SJSA1 (cell line): ENCODE data around the gene KIF21B. TPM values are rescaled to one million over a fixed set of nuclear protein-coding genes. Genes with fewer than 3 reads are reported as not detected.
"Not testable (repeated sequence)": the region's sequence is repeated elsewhere in the genome, so short reads cannot be mapped to it uniquely, and the experiment has no call there.

Experiments used
- DNase-seq, 2 experiments: peaks; one replicate each; pipeline ENCODE4 v3.0.0-alpha.2; 2015 to 2020; ENCODE audit warnings: low spot score in 2 of 2, low read depth in 1 of 2
- H3K27ac ChIP-seq: fragments of 250-450 bp; sonication (Bioruptor Pico); 2 replicates; pipeline ENCODE4 v1.5.1; 2020; ENCODE audit warnings: mild to moderate bottlenecking, moderate library complexity
- H3K27me3 ChIP-seq: fragments of 250-450 bp; sonication (Bioruptor Pico); replicated peaks from 2 replicates; pipeline ENCODE4 v1.5.1; 2020; ENCODE audit warnings: mild to moderate bottlenecking, moderate library complexity
- H3K36me3 ChIP-seq: fragments of 250-450 bp; sonication (Bioruptor Pico); 2 replicates; pipeline ENCODE4 v1.5.1; 2020; ENCODE audit warnings: mild to moderate bottlenecking
- H3K4me1 ChIP-seq: fragments of 250-450 bp; sonication (Bioruptor Pico); replicated peaks from 2 replicates; pipeline ENCODE4 v1.6.1; 2021; ENCODE audit warnings: mild to moderate bottlenecking
- H3K4me3 ChIP-seq: fragments of 250-450 bp; sonication (Bioruptor Pico); 2 replicates; pipeline ENCODE4 v1.5.1; 2020; ENCODE audit warnings: mild to moderate bottlenecking
- H3K9me3 ChIP-seq: fragments of 250-450 bp; sonication (Bioruptor Pico); replicated peaks from 2 replicates; pipeline ENCODE4 v1.5.1; 2020; ENCODE audit warnings: mild to moderate bottlenecking
- total RNA-seq: library from RNA; depleted of rRNA; stranded (reverse); fragments of >200 nt; shearing (Covaris generic); gene quantifications from 2 replicates; pipeline ENCODE4 v1.2.3, GENCODE V29; 2014; rRNA removed

KIF21B gene
- total RNA-seq, 1 experiment from 2014 or later, result 1.7 TPM

DNA sequence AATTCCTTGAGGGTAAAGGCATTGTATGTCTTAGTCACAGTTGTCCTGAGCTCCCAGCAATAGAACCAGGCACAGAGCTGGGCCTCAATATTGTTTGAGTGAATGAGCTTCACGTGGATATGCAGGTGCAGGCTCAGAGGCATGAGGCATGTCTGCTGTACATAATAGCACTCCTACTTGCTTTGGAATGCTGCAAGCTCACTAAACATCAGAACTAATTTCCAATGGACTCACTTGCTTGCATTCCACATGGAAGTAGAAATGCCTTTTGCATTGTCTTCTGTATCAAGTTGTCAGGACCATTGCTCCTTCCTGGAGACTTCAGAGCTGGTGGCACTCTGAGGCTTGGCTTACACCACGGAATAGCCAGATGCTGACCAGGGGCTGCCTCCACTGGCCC lies 91.7 kb downstream of the KIF21B start:
- Histone ChIP-seq H3K9me3 (no peaks in the 10 kb centered on the region), H3K36me3 (no peaks in the 10 kb centered on the region), H3K4me3 (no peak overlapping the region), H3K27me3 (no peaks in the 10 kb centered on the region), H3K4me1 (no peaks in the 10 kb centered on the region), H3K27ac (no peak overlapping the region)
- no peak for DNase-seq

DNA sequence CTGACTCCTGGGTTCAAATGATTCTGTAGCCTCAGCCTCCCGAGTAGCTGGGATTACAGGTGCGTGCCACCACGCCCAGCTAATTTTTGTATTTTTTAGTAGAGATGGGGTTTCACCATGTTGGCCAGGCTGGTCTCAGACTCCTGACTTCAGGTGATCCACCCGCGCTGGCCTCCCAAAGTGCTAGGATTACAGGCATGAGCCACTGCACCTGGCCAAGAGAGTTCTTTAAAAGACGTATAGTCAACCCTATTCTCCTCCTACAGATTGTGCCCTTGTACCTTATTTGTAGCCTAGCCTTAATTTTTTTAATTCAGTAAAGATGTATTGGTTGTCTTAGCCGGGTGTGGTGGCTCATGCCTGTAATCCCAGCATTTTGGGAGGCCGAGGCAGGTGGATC lies 93.2 kb downstream of the KIF21B start:
- not testable (repeated sequence) for H3K9me3 ChIP-seq, H3K27ac ChIP-seq, H3K27me3 ChIP-seq, H3K36me3 ChIP-seq, DNase-seq, H3K4me3 ChIP-seq, H3K4me1 ChIP-seq

DNA sequence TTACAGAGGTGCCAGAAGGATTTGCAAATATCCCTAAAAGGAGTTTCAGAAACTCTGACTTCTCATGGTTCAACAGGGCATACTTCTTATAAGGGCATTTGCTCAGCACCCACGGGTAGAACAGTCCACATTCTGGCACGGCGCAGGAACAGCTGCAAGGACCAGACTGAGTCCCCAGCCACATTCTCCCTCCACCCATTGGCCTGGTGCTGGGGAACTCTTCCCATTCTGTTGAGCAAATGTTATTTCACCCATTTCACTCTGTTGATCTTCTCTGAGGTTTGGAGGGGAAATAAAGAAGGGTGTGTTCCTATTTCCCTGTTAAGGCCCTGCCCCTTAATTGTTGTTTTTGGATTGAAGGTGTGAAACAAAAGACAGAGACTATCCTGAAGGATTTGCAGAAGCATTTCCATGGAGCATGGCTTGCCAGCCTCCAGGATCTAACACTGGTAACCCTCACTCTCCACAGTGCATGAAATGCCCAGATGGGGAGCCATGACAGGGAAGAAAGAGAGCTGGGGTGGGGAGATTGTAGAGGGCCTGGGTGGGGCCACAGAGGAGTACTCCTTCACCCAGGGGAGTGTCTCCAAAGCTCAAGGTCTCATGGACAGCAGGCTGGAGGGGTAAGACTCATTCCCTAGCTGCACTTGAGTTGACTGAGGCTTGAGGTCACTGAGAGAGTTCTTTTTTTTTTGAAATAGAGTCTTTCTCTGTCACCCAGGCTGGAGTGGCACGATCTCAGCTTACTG lies 93.8 kb downstream of the KIF21B start:
- DNase-seq, result no peak
- H3K4me1 ChIP-seq, result no peaks in the 10 kb centered on the region
- H3K36me3 ChIP-seq, result no peaks in the 10 kb centered on the region
- no peak overlapping the region for H3K4me3 ChIP-seq
- no peak overlapping the region for H3K27ac ChIP-seq
- H3K9me3 ChIP-seq, result no peaks in the 10 kb centered on the region
- no peaks in the 10 kb centered on the region for H3K27me3 ChIP-seq

DNA sequence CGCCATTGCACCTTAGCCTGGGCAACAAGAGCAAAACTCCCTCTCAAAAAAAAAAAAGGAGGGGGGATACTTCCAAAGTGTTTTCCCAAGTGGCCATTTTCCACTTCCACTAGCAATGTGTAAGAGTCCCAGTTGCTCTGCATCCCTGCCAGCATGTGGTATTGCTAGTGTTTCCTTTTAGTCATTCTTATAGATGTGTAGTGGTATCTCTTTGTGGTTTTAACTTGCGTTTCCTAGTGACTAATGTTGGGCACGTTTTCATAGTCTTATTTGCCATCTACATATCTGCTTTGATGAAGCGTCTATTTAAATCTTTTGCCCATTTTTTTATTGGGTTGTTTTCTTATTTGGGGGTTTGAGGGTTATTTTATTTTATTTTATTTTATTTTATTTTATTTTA lies 97.7 kb downstream of the KIF21B start:
- no peak for DNase-seq
- Histone ChIP-seq H3K4me3 (no peak overlapping the region), H3K9me3 (no peaks in the 10 kb centered on the region), H3K27ac (no peak overlapping the region), H3K27me3 (no peaks in the 10 kb centered on the region), H3K4me1 (peaks cover 9% of the 10 kb centered on the region; the same call in 1 of the 2 replicates), H3K36me3 (no peaks in the 10 kb centered on the region)

DNA sequence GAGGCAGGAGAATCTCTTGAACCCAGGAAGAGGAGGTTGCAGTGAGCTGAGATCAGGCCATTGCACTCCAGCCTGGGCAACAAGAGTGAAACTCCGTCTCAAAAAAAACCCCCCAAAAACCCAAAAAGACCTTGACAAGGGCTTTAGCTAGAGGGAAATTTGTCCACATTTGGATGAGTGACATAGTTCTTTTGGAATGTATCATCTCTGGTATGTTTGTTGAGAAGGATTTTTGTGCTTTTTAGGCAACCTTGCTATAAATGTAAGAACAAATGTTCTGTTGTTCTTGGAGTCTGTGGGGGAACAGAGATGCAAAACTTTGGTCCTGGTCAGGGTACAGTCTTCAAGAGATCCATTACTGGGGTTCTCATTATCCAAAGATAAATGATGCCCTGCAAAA lies 99.9 kb downstream of the KIF21B start:
- no peaks in the 10 kb centered on the region for H3K27me3 ChIP-seq
- H3K4me1 ChIP-seq, result peaks cover 9% of the 10 kb centered on the region; the same call in 1 of the 2 replicates
- H3K9me3 ChIP-seq, result no peaks in the 10 kb centered on the region
- no peak overlapping the region for H3K4me3 ChIP-seq
- no peak overlapping the region for H3K27ac ChIP-seq
- H3K36me3 ChIP-seq, result no peaks in the 10 kb centered on the region
- peak in 1 of 2 experiments; percentile 15 for DNase-seq

DNA sequence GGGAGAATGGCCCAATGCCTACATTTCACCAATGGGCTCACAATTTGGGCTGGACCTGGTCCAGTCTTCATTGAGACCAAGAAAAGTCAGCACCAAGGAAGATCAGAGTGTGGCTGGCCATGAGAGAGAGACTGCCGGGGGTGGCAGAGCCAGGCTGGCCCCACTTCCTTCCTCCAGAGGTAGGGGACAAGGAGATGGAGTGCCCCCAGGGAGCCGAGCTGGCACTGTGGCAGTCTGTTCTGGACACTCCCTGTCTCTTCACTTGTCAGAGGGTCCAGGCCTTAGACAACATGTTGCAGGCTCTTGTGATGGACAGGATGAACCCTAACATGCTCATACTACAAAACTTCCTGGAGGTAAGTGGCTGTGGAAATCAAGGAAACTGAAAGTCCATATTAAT lies 101.1 kb downstream of the KIF21B start:
- Histone ChIP-seq H3K36me3 (no peaks in the 10 kb centered on the region), H3K27me3 (no peaks in the 10 kb centered on the region), H3K4me3 (no peak overlapping the region), H3K27ac (no peak overlapping the region), H3K9me3 (no peaks in the 10 kb centered on the region), H3K4me1 (peaks cover 9% of the 10 kb centered on the region; the same call in 1 of the 2 replicates)
- DNase-seq, result no peak

DNA sequence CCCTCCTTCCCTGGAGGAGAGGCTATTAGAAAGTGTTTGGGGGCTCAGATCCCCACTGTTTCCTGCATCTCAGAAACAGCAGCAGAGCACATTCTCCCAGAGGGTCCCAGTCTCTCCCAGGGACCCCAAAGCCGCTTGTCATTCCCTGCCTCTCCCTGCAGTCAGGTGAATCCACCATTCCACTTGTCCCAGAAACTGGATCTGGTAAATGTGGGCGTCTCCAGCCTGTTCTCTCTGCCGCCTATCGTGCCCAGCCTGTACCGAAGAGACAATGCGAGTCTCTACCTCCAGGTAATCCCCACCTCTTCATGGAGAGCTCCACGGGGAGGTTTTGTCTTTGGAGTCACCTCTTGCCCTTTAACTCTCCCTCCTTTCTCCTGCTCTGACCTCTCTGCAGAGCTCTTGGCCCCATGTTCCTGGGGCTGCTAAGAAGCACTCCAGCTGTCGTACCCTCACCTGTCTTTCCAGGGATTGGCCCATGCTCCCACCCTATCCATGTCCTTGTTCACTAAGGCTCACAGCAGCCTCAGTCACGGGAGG lies 101.9 kb downstream of the KIF21B start:
- no peaks in the 10 kb centered on the region for H3K36me3 ChIP-seq
- H3K4me1 ChIP-seq, result peaks cover 9% of the 10 kb centered on the region; the same call in 1 of the 2 replicates
- H3K4me3 ChIP-seq, result no peak overlapping the region
- H3K27ac ChIP-seq, result no peak overlapping the region
- no peak for DNase-seq
- H3K27me3 ChIP-seq, result no peaks in the 10 kb centered on the region
- no peaks in the 10 kb centered on the region for H3K9me3 ChIP-seq

Other genes starting within 250 kb of the KIF21B start
- gene GPR25, start 150.7 kb downstream of the KIF21B start, total RNA-seq, result not detected in 2 replicates
- 0.72 and 5.5 TPM in 2 replicates for gene INAVA, start 128.8 kb downstream of the KIF21B start, total RNA-seq
- not detected in 2 replicates for gene CACNA1S, start 88.7 kb upstream of the KIF21B start, total RNA-seq
- gene ASCL5, start 103.5 kb upstream of the KIF21B start, total RNA-seq, result not detected in 2 replicates
- gene TMEM9, start 130.8 kb upstream of the KIF21B start, total RNA-seq, result 84.3 and 110 TPM in 2 replicates
- 0.03 TPM in 1 of 2 replicates, not detected in the other for gene IGFN1, start 167.1 kb upstream of the KIF21B start, total RNA-seq